PC-3 (cell line): ENCODE measurements around the gene LRRFIP1.

Experiments
- CTCF ChIP-seq: fragments of 300-600 bp; sonication (generic); conservative IDR thresholded peaks from 2 replicates; pipeline ENCODE4 v1.5.1; 2017; ENCODE audit warnings: antibody characterized with exemption, low read depth, mild to moderate bottlenecking, low read length
- EZH2 ChIP-seq: fragments of 300-600 bp; sonication (generic); IDR thresholded peaks from one replicate; pipeline ENCODE4 v1.6.1; 2017; ENCODE audit warnings: antibody characterized with exemption, mild to moderate bottlenecking, low read length; ENCODE audit not compliant: unreplicated experiment

DNA sequence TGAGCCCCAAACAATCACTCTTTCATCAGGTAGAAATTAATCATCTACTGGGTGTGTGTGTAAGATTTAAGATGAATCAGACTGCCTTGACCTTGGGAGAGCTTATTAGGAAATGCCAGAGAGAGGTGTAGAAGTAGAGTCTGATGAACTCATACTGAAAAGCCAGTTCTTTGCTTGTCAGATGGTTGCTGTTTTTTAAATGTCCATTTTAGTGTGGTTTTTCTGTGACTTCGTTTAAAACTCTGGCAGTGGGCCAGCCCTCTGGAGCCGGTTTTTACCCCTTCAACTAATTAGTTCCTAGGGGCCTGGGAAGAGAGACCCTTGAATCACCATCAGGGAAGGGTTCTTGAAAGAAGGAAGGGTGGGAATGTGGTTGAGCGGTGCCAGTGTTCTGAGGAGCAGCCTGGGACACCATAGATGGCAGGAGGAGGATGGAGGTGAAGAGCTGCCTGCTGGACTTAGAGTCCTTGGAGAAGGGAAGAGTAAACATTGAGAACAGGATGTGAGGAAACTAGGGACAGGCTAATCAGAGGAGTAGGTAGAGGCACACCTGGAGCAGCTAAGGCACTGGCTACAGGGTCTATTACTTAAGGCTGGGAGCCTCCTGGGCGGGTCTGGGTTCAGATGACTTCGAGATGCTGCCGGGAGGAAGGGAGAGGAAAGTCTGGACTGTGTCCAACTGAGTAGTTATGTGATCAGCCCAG lies 66.1 kb downstream of the LRRFIP1 start:
- no peak for TF ChIP-seq EZH2
- TF ChIP-seq CTCF, result no peak
